NCI-H2107 treated with DMSO at 0.1 percent for 48 hours (cell line): ENCODE measurements around the gene VAT1L.

Experiments used
- DNase-seq: peaks from one replicate; lab custom pipeline; 2025; ENCODE audit not compliant: unreplicated experiment; lab: John Stamatoyannopoulos, UW

The VAT1L gene

DNA sequence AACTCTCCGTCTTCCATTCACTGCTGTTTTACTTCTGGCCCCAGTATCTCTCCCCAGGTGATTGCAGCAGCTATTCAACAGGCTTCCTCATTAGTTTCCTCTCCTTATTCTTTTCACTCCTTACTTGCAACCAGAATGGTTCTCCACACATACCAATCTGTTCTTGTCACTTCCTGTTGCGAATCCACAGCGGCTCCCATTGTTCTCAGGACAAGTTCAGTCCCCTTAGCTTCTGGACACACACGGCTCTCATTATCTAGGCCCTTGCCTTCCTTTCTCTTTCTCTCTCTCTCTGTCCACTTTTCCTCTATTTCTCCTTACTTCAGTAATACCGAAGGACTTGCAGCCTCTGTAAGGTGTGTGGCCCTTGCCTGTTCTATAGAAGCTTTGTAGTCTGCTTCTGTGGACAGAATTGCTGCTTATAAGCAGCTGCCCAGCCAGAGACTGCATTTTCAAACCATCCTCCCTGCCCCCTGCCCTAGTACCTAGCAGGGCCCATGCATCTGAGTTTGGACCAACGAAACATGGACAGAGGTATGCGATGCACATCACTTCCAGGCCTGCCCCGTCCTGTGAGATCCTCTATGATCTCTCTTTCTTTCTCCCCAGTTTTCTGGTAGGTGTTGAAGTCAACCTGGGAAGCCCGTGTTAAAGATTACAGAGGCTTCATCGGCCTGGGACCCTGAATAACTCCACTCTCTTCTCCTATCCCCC lies 45.7 kb downstream of the VAT1L start:
- DNase-seq, result no peak

- no peak for DNase-seq
These were observed 46.5 kb downstream of the VAT1L start for GRCh38 chr16:77834635-77835540.

GRCh38 chr16:77836801-77837200 lies 48.4 kb downstream of the VAT1L start:
- DNase-seq, result no peak

DNA sequence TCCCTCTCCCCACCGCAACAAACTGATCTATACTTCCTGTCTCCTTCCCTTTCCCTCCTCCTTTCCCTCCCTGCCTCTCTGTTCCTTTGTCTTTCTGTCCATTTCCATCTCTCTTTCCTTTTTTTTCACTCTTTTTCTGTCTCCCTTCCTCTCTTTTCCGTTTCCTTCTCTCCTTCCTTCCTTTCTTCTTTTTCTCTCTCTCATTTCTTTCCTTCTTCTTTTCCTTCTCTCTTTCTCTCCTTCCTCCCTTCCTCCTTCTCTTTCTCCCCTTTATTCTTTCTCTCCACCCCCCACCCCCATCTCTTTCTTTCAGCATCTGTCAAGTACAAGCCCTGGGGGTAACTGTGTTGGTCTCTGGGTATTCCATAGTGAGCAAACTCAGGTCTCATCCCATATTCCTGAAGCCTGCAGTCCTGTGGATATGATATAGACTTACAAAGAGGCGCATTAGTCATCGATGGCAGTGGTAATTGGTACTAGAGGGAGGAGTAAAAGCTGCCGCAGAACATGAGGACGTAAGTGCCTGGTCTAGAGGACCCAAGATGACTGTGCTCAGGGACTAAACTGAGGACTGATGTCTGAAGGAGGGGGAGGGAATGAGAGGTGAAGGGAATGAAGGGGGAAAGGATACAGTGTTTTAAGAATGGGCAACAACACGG lies 50.4 kb downstream of the VAT1L start:
- DNase-seq, result no peak

DNA sequence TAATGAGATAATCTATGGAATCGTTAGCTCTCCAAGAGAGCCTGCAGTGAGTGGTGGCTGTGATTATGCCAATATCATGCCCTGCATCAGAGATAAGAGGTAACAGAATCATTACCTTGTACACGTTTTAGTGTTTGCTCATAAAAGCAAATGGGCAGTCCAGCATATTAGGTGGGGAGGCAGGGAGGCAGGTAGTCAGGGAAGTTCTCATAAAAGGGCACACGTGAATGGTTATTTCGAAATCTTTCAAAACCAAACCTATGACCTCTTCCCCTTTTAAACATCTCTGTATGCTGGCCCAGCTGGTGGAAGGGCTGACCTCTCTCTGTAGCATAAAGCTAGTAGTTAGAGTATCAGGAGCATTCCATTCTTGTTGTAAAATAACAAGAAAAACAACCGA lies 51.7 kb downstream of the VAT1L start:
- DNase-seq, result no peak

GRCh38 chr16:77840673-77841501 lies 52.5 kb downstream of the VAT1L start:
- no peak for DNase-seq

GRCh38 chr16:77841502-77841763 lies 53.1 kb downstream of the VAT1L start:
- no peak for DNase-seq

GRCh38 chr16:77842468-77842867 lies 54.1 kb downstream of the VAT1L start:
- DNase-seq, result no peak

DNA sequence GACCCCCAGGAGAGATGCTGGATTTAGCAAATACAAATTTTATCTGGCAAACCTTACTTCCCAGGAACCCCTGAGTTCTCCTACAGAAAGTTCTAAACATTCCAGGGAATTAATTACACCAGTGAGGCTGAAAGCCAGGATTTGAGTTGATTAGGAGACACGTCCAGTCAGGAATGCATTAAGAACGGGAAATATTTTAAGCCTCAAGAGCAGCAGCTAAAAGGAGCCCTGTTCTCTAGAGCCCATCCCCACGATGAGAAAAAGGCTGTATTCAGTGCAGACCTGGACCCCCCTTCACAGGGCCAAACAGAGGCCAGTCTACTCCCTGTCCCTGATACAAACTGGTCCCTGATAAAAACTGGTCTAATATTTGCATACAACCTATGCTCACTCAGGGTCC lies 55.0 kb downstream of the VAT1L start:
- no peak for DNase-seq

DNA sequence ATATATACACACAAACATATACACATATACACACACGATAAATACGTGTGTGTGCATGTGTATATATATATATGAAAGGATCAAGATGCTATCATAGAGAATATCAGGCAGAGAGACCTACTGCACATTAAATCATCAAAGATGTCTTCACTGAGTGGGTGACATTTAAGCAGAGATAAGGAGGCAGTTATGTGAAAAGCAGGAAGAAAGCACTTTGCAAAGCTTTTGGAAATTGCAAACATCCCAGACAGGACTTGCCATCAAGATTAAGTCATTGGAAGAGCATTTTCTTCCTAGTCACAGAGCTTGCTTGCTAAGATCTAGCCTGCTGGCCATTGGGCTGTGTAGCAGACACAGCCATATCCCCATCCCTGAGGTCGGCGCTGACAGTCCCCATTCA lies 56.4 kb downstream of the VAT1L start:
- no peak for DNase-seq

GRCh38 chr16:77849646-77850258 lies 61.4 kb downstream of the VAT1L start:
- no peak for DNase-seq

DNA sequence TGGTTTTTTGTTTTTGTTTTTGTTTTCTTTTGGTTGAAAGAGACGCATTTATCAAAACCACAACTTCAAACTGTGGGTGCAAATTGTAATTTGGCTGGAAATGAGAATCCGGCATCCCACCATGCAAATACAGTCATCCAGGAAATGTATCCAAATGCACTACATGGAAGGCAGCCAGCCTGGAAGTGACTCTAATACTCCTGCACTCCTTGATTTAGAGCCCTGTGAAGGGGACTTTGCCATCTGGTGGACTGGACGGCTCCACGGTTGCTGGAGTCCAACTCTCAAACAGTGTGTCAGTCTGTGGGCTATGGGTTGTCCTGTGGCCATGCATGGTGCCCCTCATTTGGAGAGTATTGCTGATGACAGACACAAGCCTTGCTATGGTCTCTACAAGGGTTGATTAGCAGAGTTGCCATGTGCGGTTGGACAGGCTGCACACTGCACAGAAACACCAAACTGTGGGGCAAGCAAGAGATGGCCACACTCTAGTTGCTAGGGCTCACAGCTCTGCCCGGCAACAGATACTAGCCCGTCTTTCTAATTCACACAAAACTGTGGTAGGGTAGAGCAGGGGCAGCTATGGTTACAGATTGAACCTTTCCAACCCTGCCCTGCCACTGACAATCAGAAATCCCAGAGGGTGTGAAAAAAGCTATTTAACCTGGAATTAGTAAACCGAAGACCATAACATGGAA lies 62.4 kb downstream of the VAT1L start:
- no peak for DNase-seq

DNA sequence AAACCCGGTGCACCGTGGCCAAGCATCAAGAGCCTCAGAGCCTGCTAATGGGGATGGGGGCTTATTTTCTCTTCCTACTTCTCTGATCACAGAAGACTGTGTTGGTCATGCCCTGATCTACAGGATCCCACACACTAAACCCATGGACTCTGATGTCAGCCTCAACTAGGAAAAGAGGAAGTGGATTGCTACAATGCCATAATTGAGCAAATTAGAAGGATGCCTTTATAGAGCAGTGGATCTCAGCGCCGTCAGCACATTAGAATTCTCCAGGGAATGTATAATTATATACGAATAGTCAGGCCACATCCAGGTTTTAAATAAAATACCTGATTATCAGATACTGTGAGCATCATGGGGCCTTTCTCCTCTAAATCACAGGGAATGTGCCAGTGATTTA lies 64.8 kb downstream of the VAT1L start:
- no peak for DNase-seq

DNA sequence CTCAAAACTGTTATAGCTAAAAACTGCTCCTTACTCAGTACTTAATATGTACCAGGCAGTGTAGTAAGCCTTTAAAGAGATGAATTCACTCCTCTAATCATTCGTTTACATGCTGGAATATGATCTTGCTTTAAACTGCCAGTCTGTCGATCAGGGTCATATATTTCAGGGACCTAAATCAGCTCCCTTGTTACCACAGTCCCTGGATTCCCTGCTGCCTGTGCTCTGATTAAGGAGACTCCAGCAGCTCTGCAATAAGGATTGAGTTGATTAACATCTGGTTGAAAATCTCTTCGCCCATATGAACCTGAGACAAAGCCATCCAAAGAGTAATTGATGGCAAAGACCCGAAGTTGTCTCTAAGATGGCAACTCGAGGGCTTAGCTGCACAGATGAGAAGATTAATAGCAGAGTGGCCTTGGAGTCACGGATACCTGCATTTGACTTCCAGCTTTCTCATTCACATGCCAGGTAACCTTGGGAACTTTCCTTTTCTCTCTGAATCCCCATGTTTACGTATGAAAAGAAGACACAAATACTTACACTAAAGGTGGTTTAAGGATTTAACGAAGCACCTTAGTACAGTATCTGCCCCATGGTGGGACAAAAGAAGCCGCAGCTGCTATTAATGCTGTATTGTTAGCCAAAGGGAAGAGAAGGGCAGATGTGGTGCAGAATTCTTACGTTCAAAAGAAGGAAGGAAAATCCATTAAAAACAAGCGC lies 68.2 kb downstream of the VAT1L start:
- DNase-seq, result no peak

- no peak for DNase-seq
These were observed 69.7 kb downstream of the VAT1L start for GRCh38 chr16:77858060-77858459.

DNA sequence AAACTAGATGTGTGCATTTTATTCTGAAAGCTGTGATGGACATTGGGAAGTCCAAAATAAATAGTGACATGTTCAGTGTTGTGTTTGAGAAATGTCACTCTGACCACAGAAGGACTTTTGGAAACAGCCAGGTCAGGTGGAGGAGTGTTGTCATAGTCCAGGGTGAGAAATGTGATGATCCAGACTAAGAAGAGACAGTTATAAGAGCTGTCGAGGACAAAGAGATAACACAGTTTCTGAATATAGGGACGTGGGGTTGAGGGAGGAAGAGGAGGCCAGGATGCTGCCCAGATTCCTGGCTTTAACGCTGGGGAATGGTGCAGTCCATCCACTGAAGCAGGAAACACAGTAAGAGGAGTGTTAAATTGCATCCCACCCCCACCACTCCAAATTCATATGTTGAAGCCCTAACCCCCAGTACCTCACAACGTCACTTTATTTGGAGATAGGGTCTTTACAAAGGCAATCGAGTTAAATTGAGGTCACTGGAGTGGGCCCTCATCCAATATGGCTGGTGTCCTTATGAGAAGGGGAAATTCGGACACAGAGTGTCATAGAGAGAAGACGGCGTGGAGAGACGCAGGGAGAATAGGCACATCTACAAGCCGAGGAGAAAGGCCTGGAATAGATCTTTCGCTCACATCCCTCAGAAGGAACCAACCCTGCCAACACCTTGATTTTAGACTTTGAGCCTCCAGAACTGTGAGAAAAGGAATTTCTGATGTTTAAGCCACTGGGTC lies 71.3 kb downstream of the VAT1L start:
- DNase-seq, result no peak

DNA sequence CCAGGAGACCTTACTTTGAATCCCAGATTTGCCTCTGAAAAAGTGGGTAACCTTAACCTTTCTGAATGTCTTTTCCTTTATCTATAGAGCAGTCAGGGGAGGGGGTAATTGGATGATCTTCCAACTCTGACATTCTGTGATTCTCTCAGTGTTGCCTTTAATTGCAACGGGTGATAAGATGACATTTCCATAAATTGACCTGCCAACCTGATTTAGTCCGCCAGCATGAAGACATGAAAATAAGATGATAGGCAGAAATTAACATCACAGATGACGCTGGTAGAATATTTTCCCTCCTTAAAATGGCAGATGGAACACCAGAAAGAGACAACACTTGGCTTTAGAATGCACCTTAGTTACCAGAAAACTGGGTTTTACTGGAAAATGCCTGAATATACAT lies 72.6 kb downstream of the VAT1L start:
- no peak for DNase-seq

DNA sequence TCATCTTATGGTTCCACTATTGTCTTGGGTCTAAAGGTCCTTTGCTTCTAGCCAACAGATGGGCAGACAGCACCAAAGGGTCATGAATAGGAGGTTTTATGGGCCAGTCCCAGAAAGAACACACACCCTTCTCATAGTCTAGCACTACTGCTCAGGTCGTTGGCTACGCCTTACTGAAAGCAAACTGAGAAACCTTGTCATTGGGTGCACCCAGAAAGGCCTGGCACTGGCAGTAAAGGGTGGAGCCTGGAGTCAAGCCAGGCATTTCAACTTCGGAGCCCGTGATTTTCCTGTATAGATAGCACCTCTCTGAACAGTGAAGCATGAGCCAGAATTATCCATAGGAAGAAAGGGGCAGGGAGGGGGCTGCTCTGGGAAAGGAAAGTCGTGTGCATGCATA lies 74.9 kb downstream of the VAT1L start:
- DNase-seq, result no peak

- DNase-seq, result no peak
These were observed 78.4 kb downstream of the VAT1L start for GRCh38 chr16:77866752-77867151.
